Panc1 (cell line): ENCODE results near the gene IGFBP1. TPM values are rescaled to one million over a fixed set of nuclear protein-coding genes. Genes with fewer than 3 reads are reported as not detected.

Experiments
- ATAC-seq: fragments of 200-7000 bp; cut with Tn5 transposase; 2 replicates; pipeline ENCODE4 v1.9.1; 2020; ENCODE audit warnings: mild to moderate bottlenecking, moderate library complexity
- BruUV-seq: library from RNA; stranded (reverse); fragments of 400-500 nt; replicated peaks from 2 replicates; lab custom pipeline; 2021; lab: Mats Ljungman, UMichigan
- CTCF ChIA-PET: fragments of 300-600 bp; sonication (Branson Sonifier 250); formaldehyde crosslinking; loops from one replicate; lab custom pipeline; 2022; ENCODE audit warnings: antibody characterized with exemption; lab: Charles Lee
- POLR2A ChIA-PET: fragments of 300-600 bp; sonication (Branson Sonifier 250); formaldehyde crosslinking; loops from one replicate; lab custom pipeline; 2022; ENCODE audit warnings: antibody characterized with exemption; lab: Charles Lee
- DNase-seq: peaks from one replicate; pipeline ENCODE4 v3.0.0-alpha.2; 2010; ENCODE audit warnings: low read depth, low spot score
- H3K27ac ChIP-seq: 2 replicates; pipeline ENCODE4 v1.5.1; 2011; ENCODE audit warnings: mild to moderate bottlenecking, low read length, inconsistent platforms
- H3K27me3 ChIP-seq: fragments of 200-500 bp; sonication (Bioruptor generic); 2 replicates; pipeline ENCODE4 v1.6.0; 2014; ENCODE audit warnings: low read length, inconsistent platforms; ENCODE audit not compliant: control insufficient read depth, insufficient read depth
- H3K36me3 ChIP-seq: fragments of 200-500 bp; sonication (Bioruptor generic); 2 replicates; pipeline ENCODE4 v1.5.1; 2014; ENCODE audit warnings: inconsistent platforms, mild to moderate bottlenecking, low read length, moderate library complexity; ENCODE audit not compliant: control insufficient read depth, insufficient read depth
- H3K4me1 ChIP-seq: 2 replicates; pipeline ENCODE4 v1.5.1; 2011; ENCODE audit warnings: inconsistent platforms, mild to moderate bottlenecking, low read length, moderate library complexity; ENCODE audit not compliant: control insufficient read depth, insufficient read depth
- H3K4me3 ChIP-seq, 2 experiments: 2 replicates each; pipeline ENCODE4 v1.5.1; 2011 to 2012; ENCODE audit warnings: low read depth in 2 of 2, low read length in 2 of 2, mild to moderate bottlenecking in 2 of 2, inconsistent platforms in 1 of 2, moderate library complexity in 1 of 2
- H3K9me3 ChIP-seq: fragments of 200-500 bp; sonication (Bioruptor generic); 2 replicates; pipeline ENCODE4 v1.5.1; 2014; ENCODE audit warnings: low read depth, mild to moderate bottlenecking, inconsistent platforms, low read length, moderate library complexity; ENCODE audit not compliant: control insufficient read depth, insufficient read depth
- POLR2AphosphoS5 ChIP-seq: IDR thresholded peaks from 2 replicates; pipeline ENCODE4 v1.6.1; 2012; ENCODE audit warnings: mild to moderate bottlenecking, low read depth, low read length, moderate library complexity
- SIN3A ChIP-seq: IDR thresholded peaks from 2 replicates; pipeline ENCODE4 v1.6.1; 2012; ENCODE audit warnings: low read depth, mild to moderate bottlenecking, low read length, moderate library complexity, borderline replicate concordance; ENCODE audit not compliant: insufficient read depth
- TCF7L2 ChIP-seq: IDR thresholded peaks from 2 replicates; pipeline ENCODE4 v1.6.1; 2011; ENCODE audit warnings: mild to moderate bottlenecking, low read depth, low read length, inconsistent platforms
- in situ Hi-C: cut with HindIII; loops from 2 replicates; pipeline ENCODE4 v1.10.0; 2016; ENCODE audit warnings: low sequenced_read_pairs, low pct_unique_long_range_greater_than_20kb
- intact Hi-C: fragments of 100-400 bp; cut with micrococcal nuclease; formaldehyde crosslinking; loops from one replicate; pipeline ENCODE4 v1.10.0; 2022; ENCODE audit not compliant: unreplicated experiment
- total RNA-seq: library from RNA; stranded (reverse); gene quantifications from one replicate; pipeline ENCODE4 v1.2.1, GENCODE V29; 2021; ENCODE audit not compliant: unreplicated experiment
- TF ChIP-seq, protein P1 (sequence below): fragments of 450-650 bp; IDR thresholded peaks from 2 replicates; pipeline ENCODE4 v1.5.1; 2017; ENCODE audit warnings: mild to moderate bottlenecking
- TF ChIP-seq, protein P2 (sequence below), 2 experiments: IDR thresholded peaks; 2 replicates each; pipeline ENCODE4 v1.6.1; 2011 to 2012; ENCODE audit warnings: low read depth in 2 of 2, control low read depth in 1 of 2, low read length in 1 of 2, mild to moderate bottlenecking in 1 of 2, moderate library complexity in 1 of 2; ENCODE audit not compliant: insufficient read depth in 1 of 2

The IGFBP1 gene
- total RNA-seq, 1 experiment from 2014 or later, result 0.33 TPM

DNA sequence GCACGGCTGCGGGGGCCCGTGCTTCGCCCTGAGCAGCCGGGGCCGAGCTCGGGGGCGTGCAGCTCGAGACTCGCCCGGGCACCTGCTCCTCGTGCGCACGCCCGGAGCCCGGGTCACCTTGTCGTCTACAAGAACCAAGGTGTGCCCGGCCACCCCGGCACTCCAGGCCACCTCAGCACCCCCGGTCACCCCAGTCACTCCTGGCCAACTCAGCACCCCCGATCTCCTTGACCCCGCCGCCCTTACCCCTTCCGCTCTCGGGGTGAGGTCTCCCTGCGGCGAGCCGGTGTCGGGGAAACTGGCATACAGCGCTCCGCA lies 33.1 kb downstream of the IGFBP1 start:
- no peaks in the 10 kb centered on the region for H3K9me3 ChIP-seq
- ChIA-PET CTCF (no interaction called here), POLR2A (no interaction called here)
- H3K4me3 ChIP-seq, result peak overlapping the region in 1 of 2 experiments; percentile 38; a peak in 1 of 4 replicates
- TF ChIP-seq, protein P1, sequence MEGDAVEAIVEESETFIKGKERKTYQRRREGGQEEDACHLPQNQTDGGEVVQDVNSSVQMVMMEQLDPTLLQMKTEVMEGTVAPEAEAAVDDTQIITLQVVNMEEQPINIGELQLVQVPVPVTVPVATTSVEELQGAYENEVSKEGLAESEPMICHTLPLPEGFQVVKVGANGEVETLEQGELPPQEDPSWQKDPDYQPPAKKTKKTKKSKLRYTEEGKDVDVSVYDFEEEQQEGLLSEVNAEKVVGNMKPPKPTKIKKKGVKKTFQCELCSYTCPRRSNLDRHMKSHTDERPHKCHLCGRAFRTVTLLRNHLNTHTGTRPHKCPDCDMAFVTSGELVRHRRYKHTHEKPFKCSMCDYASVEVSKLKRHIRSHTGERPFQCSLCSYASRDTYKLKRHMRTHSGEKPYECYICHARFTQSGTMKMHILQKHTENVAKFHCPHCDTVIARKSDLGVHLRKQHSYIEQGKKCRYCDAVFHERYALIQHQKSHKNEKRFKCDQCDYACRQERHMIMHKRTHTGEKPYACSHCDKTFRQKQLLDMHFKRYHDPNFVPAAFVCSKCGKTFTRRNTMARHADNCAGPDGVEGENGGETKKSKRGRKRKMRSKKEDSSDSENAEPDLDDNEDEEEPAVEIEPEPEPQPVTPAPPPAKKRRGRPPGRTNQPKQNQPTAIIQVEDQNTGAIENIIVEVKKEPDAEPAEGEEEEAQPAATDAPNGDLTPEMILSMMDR, result no peak
- TF ChIP-seq SIN3A (no peak), POLR2AphosphoS5 (no peak), TCF7L2 (no peak)
- TF ChIP-seq, protein P2, sequence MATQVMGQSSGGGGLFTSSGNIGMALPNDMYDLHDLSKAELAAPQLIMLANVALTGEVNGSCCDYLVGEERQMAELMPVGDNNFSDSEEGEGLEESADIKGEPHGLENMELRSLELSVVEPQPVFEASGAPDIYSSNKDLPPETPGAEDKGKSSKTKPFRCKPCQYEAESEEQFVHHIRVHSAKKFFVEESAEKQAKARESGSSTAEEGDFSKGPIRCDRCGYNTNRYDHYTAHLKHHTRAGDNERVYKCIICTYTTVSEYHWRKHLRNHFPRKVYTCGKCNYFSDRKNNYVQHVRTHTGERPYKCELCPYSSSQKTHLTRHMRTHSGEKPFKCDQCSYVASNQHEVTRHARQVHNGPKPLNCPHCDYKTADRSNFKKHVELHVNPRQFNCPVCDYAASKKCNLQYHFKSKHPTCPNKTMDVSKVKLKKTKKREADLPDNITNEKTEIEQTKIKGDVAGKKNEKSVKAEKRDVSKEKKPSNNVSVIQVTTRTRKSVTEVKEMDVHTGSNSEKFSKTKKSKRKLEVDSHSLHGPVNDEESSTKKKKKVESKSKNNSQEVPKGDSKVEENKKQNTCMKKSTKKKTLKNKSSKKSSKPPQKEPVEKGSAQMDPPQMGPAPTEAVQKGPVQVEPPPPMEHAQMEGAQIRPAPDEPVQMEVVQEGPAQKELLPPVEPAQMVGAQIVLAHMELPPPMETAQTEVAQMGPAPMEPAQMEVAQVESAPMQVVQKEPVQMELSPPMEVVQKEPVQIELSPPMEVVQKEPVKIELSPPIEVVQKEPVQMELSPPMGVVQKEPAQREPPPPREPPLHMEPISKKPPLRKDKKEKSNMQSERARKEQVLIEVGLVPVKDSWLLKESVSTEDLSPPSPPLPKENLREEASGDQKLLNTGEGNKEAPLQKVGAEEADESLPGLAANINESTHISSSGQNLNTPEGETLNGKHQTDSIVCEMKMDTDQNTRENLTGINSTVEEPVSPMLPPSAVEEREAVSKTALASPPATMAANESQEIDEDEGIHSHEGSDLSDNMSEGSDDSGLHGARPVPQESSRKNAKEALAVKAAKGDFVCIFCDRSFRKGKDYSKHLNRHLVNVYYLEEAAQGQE (IDR thresholded peaks at IDR 0.05; ENCODE audit: insufficient read depth in 1 of 2, low read depth in 2 of 2, low read length in 1 of 2), result no peak
- no TSS peak for BruUV-seq
- peaks cover 14% of the 10 kb centered on the region; the same call in 1 of the 2 replicates for H3K4me1 ChIP-seq
- no peak for ATAC-seq
- DNase-seq, result no peak
- H3K27ac ChIP-seq, result no peak overlapping the region
- no peaks in the 10 kb centered on the region for H3K36me3 ChIP-seq
- intact Hi-C loops (loop anchor here (5.0 to 10.0 kb wide), 3 partner anchors 211 to 1161 kb away; no protein-coding TSS in a partner anchor), in situ Hi-C loops (no loop called here)
- peaks cover 13% of the 10 kb centered on the region for H3K27me3 ChIP-seq

DNA sequence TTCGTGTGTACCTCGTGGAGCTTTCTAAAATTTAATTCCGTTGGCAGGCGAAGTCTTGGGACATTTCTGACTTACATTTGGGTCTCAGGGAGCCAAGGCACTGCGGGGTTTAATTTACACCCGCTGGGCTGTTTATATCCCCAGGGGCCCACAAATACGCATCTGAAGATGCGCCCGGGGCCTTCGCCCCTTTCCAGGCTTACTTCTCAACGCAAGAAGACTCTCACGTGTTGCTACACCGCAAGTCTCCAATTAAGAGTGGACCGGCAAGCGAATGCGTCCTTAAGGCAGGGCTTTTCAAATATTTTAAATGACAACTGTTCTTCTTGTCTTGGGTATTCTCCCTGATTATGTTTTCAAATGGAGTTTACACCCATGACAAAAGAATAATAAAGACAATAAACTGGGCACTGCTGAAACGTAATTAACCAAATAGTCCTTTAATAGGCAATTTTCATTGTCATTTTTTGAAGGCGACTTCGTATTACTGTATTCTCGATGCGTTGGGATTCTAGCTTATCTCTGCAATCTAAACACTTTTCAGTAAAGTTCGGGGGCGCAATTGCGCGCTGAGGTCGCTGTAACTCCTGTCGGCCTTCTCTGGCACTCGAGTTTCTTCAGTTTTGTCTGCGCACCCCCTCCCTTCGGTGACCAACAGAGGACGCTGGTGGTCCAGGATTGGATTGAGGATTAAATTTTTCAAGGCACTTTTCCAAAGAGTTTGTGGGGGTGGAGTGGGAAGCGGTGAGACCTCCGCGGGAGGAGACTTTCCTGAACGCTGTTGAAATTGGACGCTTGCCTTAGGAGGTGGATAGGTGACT lies 33.6 kb downstream of the IGFBP1 start:
- peak; percentile 21; the same call in 1 of the 2 replicates for ATAC-seq
- Histone ChIP-seq H3K4me3 (peak overlapping the region; percentile 38 to 46), H3K27me3 (peaks cover 13% of the 10 kb centered on the region), H3K4me1 (peaks cover 14% of the 10 kb centered on the region; the same call in 1 of the 2 replicates), H3K9me3 (no peaks in the 10 kb centered on the region), H3K36me3 (no peaks in the 10 kb centered on the region), H3K27ac (no peak overlapping the region)
- intact Hi-C loops (loop anchor here (1.0 to 10.0 kb wide), 4 partner anchors 210 to 1160 kb away; no protein-coding TSS in a partner anchor), in situ Hi-C loops (no loop called here)
- ChIA-PET POLR2A (no interaction called here), CTCF (interaction anchor here (0.6 to 1.3 kb wide), 6 partner anchors 429 to 1982 kb away, joined by 3 to 6 read pairs (median 3); no protein-coding TSS in a partner anchor)
- TF ChIP-seq, protein P1, result peak; percentile 98
- TF ChIP-seq SIN3A, result no peak
- TF ChIP-seq, protein P2 (IDR thresholded peaks at IDR 0.05; ENCODE audit: insufficient read depth in 1 of 2, low read depth in 2 of 2, low read length in 1 of 2), result no peak
- TF ChIP-seq TCF7L2, result no peak
- no peak for TF ChIP-seq POLR2AphosphoS5
- no TSS peak for BruUV-seq
- DNase-seq, result no peak
